OCI-LY7 (cell line): ENCODE data around the gene EVX2. TPM values are rescaled to one million over a fixed set of nuclear protein-coding genes. Genes with fewer than 3 reads are reported as not detected.

ENCODE experiments used
- BruUV-seq: library from RNA; stranded (reverse); fragments of 400-500 nt; replicated peaks from 2 replicates; lab custom pipeline; 2021; lab: Mats Ljungman, UMichigan
- CTCF ChIA-PET: fragments of 300-600 bp; sonication (Branson Sonifier 250); formaldehyde crosslinking; loops from one replicate; lab custom pipeline; 2022; ENCODE audit warnings: antibody characterized with exemption; ENCODE audit not compliant: unreplicated experiment; lab: Charles Lee
- POLR2A ChIA-PET: fragments of 300-600 bp; sonication (Branson Sonifier 250); formaldehyde crosslinking; loops from one replicate; lab custom pipeline; 2022; ENCODE audit warnings: antibody characterized with exemption; lab: Charles Lee
- DNase-seq: peaks from one replicate; pipeline ENCODE4 v3.0.0-alpha.2; 2015; ENCODE audit warnings: low spot score
- H2AFZ ChIP-seq: fragments of 200-600 bp; sonication (generic), shearing (Covaris generic); 2 replicates; pipeline ENCODE4 v1.6.1; 2014; ENCODE audit warnings: mild to moderate bottlenecking, antibody characterized with exemption, low read length, moderate library complexity
- H3K27ac ChIP-seq: fragments of 200-600 bp; sonication (generic); 2 replicates; pipeline ENCODE4 v1.5.1; 2014; ENCODE audit warnings: mixed run types, low read depth, mild to moderate bottlenecking, moderate library complexity, low read length, inconsistent platforms; ENCODE audit not compliant: poor library complexity, severe bottlenecking
- H3K36me3 ChIP-seq: fragments of 200-600 bp; sonication (generic); 2 replicates; pipeline ENCODE4 v1.6.1; 2014; ENCODE audit warnings: mild to moderate bottlenecking, antibody characterized with exemption, low read length, moderate library complexity, mixed read lengths; ENCODE audit not compliant: insufficient read depth
- H3K4me1 ChIP-seq: fragments of 200-600 bp; sonication (generic); 2 replicates; pipeline ENCODE4 v1.5.1; 2014; ENCODE audit warnings: mild to moderate bottlenecking, low read length; ENCODE audit not compliant: insufficient read depth, poor library complexity, severe bottlenecking
- H3K4me2 ChIP-seq: fragments of 200-600 bp; sonication (generic); 2 replicates; pipeline ENCODE4 v1.6.1; 2014; ENCODE audit warnings: mild to moderate bottlenecking, low read length
- H3K4me3 ChIP-seq: fragments of 200-600 bp; sonication (generic); 2 replicates; pipeline ENCODE4 v1.5.1; 2014; ENCODE audit warnings: mild to moderate bottlenecking, low read depth, low read length; ENCODE audit not compliant: poor library complexity, severe bottlenecking
- H3K79me2 ChIP-seq: fragments of 200-600 bp; sonication (generic); 2 replicates; pipeline ENCODE4 v1.6.1; 2016; ENCODE audit warnings: low read depth, mild to moderate bottlenecking, low read length, moderate library complexity, mixed read lengths; ENCODE audit not compliant: insufficient read depth
- H3K9me2 ChIP-seq: fragments of 200-600 bp; sonication (generic); 2 replicates; pipeline ENCODE4 v1.6.1; 2016; ENCODE audit warnings: mild to moderate bottlenecking, low read length, mixed read lengths; ENCODE audit not compliant: insufficient read depth
- H3K9me3 ChIP-seq: fragments of 200-600 bp; sonication (generic); 2 replicates; pipeline ENCODE4 v1.6.1; 2014; ENCODE audit warnings: mild to moderate bottlenecking, mixed run types, low read length, mixed read lengths
- H4K20me1 ChIP-seq: fragments of 200-600 bp; sonication (generic); 2 replicates; pipeline ENCODE4 v1.6.1; 2014; ENCODE audit warnings: mild to moderate bottlenecking, antibody characterized with exemption, low read length, moderate library complexity, mixed read lengths; ENCODE audit not compliant: insufficient read depth
- CTCF ChIP-seq: fragments of 200-600 bp; sonication (generic); conservative IDR thresholded peaks from 2 replicates; pipeline ENCODE4 v1.5.1; 2014; ENCODE audit warnings: mild to moderate bottlenecking, antibody characterized with exemption, low read length, moderate library complexity, mixed read lengths
- EZH2phosphoT487 ChIP-seq: fragments of 200-600 bp; sonication (generic); IDR thresholded peaks from 2 replicates; pipeline ENCODE4 v1.6.1; 2018; ENCODE audit warnings: low read depth, borderline replicate concordance, mild to moderate bottlenecking, mixed run types, antibody characterized with exemption, low read length, moderate library complexity, mixed read lengths
- intact Hi-C: fragments of 100-400 bp; cut with micrococcal nuclease; formaldehyde crosslinking; loops from one replicate; pipeline ENCODE4 v1.10.0; 2022; ENCODE audit not compliant: unreplicated experiment
- total RNA-seq, 2 experiments: library from RNA; depleted of rRNA in 1 of 2; stranded (reverse); fragments of >200 nt in 1 of 2; shearing (Covaris generic) in 1 of 2; gene quantifications; 2 replicates each; pipeline ENCODE4 v1.2.3, GENCODE V29; 2014 to 2022

The EVX2 gene
- total RNA-seq, 2 experiments from 2014 or later, result not detected

GRCh38 chr2:176123411-176124109 is 39.8 kb upstream of the EVX2 start:
- intact Hi-C loops, result no loop called here
- DNase-seq, result no peak
- Histone ChIP-seq H3K79me2 (no peaks in the 10 kb centered on the region), H3K36me3 (no peaks in the 10 kb centered on the region), H4K20me1 (no peaks in the 10 kb centered on the region), H3K27ac (no peak overlapping the region), H3K9me3 (no peaks in the 10 kb centered on the region), H3K9me2 (no peaks in the 10 kb centered on the region), H3K4me3 (no peak overlapping the region), H2AFZ (no peak overlapping the region), H3K4me1 (no peaks in the 10 kb centered on the region), H3K4me2 (no peak overlapping the region)
- CTCF ChIA-PET, result no interaction called here
- no TSS peak for BruUV-seq
- POLR2A ChIA-PET, result no interaction called here
- TF ChIP-seq CTCF, result no peak
- no peak for TF ChIP-seq EZH2phosphoT487

GRCh38 chr2:176122683-176123410 is 39.1 kb upstream of the EVX2 start, which contains the start of gene HOXD9:
HOXD9 (plus strand) TSS chr2:176122719; CDS start chr2:176122769, 50 bp downstream.
- H3K4me1 ChIP-seq, result no peaks in the 10 kb centered on the region

More at GRCh38 chr2:176122683-176123410, 39.1 kb upstream of the EVX2 start, which contains the start of gene HOXD9:
- H2AFZ ChIP-seq, result no peak within 1 kb of the TSS
- no peak within 1 kb of the TSS for H3K27ac ChIP-seq
- ChIA-PET CTCF (no interaction called here), POLR2A (no interaction called here)
- no peaks in the 10 kb centered on the region for H3K9me3 ChIP-seq
- DNase-seq, result no peak
- intact Hi-C loops, result no loop called here
- TF ChIP-seq EZH2phosphoT487, result no peak
- no peak for TF ChIP-seq CTCF
- no peaks in the 10 kb centered on the region for H3K9me2 ChIP-seq
- no peaks in the 10 kb centered on the region for H4K20me1 ChIP-seq
- BruUV-seq, result no TSS peak
- no peaks in the 10 kb centered on the region for H3K36me3 ChIP-seq
- no peak within 1 kb of the TSS for H3K4me2 ChIP-seq
- H3K4me3 ChIP-seq, result no peak within 1 kb of the TSS
- no peaks in the 10 kb centered on the region for H3K79me2 ChIP-seq
